Aorta (tissue), 5 donors: ENCODE data around the gene GPR78. TPM values are rescaled to one million over a fixed set of nuclear protein-coding genes. Genes with fewer than 3 reads are reported as not detected.
"Not testable (repeated sequence)": the region's sequence is repeated elsewhere in the genome, so short reads cannot be mapped to it uniquely, and the experiment has no call there.

Source experiments
- ATAC-seq: fragments of 200-7000 bp; cut with Tn5 transposase; one replicate; pipeline ENCODE4 v1.9.1; 2022; ENCODE audit warnings: moderate library complexity; ENCODE audit not compliant: low FRiP score
- DNase-seq, 2 donors: peaks; one replicate each; pipeline ENCODE4 v3.0.0-alpha.2; 2020
- H3K27ac ChIP-seq, 2 donors: one replicate each; pipeline ENCODE4 v1.5.1; 2013; ENCODE audit warnings: low read length in 2 of 2, mild to moderate bottlenecking in 2 of 2, moderate library complexity in 2 of 2, control low read depth in 1 of 2, inconsistent platforms in 1 of 2, low read depth in 1 of 2
- H3K27me3 ChIP-seq, 2 donors: one replicate each; pipeline ENCODE4 v1.6.1; 2013; ENCODE audit warnings: control low read depth in 1 of 2, low read length in 1 of 2, mild to moderate bottlenecking in 1 of 2, moderate library complexity in 1 of 2; ENCODE audit not compliant: insufficient read depth in 2 of 2, control insufficient read depth in 1 of 2
- H3K36me3 ChIP-seq, 2 donors: one replicate each; pipeline ENCODE4 v1.6.1; 2013; ENCODE audit warnings: control low read depth in 1 of 2, low read length in 1 of 2, mild to moderate bottlenecking in 1 of 2; ENCODE audit not compliant: insufficient read depth in 2 of 2, control insufficient read depth in 1 of 2
- H3K4me1 ChIP-seq, 2 donors: one replicate each; pipeline ENCODE4 v1.6.1; 2013; ENCODE audit warnings: low read length in 2 of 2, control low read depth in 1 of 2, mild to moderate bottlenecking in 1 of 2, moderate library complexity in 1 of 2; ENCODE audit not compliant: insufficient read depth in 2 of 2, control insufficient read depth in 1 of 2
- H3K4me3 ChIP-seq, 2 donors: one replicate each; pipeline ENCODE4 v1.5.1; 2013; ENCODE audit warnings: low read length in 2 of 2, control low read depth in 1 of 2, mild to moderate bottlenecking in 1 of 2
- H3K9me3 ChIP-seq: one replicate; pipeline ENCODE4 v1.6.1; 2013; ENCODE audit warnings: mild to moderate bottlenecking, low read length; ENCODE audit not compliant: control insufficient read depth
- WGBS, 2 donors: extraction: QIAGEN DNeasy Blood & Tissue Kit; methylation state at CpG; one replicate each; pipeline ENCODE4 v1.1.7; 2013; 5-methylcytosine and 5-hydroxymethylcytosine counted together
- intact Hi-C, 2 donors: fragments of 100-400 bp; cut with DNase I; formaldehyde crosslinking; loops; one replicate each; pipeline versions ENCODE4 v1.14.2 to v1.15.0; 2022
- polyA plus RNA-seq, 2 donors: library from polyadenylated mRNA; stranded (reverse); fragments of 200-250 nt; gene quantifications; one replicate each; pipeline ENCODE4 v1.2.3, GENCODE V29; 2013
- total RNA-seq, 2 donors: library from RNA; stranded (reverse); fragmentation: NEBNext Ultra II Directional; extraction: Animal tissue kit (Norgen Biotek cat#: 25700); gene quantifications; one replicate each; pipeline ENCODE4 v1.2.1, GENCODE V29; 2021
- donor health status: healthy with polysubstance abuse.
- donor health status: Bipolar disorder and iron deficiency.
- donor health status: DM: no; HTN: no; CAD: no.
- donor health status: DM: no; HTN: no; CAD: no.
- donor health status: DM: yes; HTN: yes; CAD: no.

Gene GPR78
- total and polyA plus RNA-seq, 4 donors = 0.48 TPM; not detected in 3

DNA sequence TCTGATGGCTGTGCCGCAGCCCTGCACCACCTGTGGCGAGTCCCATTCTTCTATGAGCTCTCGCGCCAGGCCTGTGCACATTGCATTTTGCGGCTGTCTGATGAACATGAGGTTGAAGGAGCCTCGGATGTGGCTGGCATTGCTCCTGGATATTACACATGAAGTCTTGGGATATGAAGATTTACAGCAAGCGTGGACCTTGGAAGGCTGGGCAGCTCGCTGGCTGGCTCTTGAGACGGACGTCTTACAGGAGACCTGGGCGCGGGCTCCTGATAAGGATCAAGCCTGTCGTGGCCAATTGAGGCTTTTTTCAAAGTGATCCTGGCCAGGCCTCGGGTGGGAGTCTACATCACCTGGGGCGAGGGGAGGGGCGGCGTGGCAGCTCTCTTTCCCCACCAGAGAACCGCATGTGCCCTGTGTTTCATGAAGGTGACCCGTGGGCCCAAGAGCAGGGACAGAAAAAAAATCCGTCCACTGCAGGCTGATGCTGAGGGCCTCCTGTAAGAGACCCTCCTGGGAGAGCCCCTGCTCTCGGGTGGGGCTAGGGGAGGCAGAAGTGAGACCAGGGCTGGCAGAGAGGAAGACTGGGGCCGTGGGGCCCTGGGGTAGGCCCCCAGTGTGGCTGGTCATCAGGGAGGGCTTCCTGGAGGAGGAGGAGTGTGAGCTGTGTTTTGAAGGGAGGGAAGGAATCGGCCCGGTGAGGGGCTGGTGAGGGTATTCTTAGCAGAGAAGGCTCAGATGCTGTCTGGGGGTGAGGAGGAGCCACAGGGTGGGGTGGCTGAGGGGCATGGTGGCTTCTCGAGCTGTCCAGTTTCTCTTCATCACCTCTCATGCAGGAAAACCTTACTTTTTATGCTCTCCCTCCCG lies 36.0 kb downstream of the GPR78 start:
- intact Hi-C loops = no loop called here
- Histone ChIP-seq H3K4me1 (no peaks in the 10 kb centered on the region), H3K9me3 (no peaks in the 10 kb centered on the region), H3K36me3 (no peaks in the 10 kb centered on the region), H3K27ac (no peak overlapping the region), H3K27me3 (no peaks in the 10 kb centered on the region), H3K4me3 (no peak overlapping the region)
- no peak for ATAC-seq
- 77 to 80% methylated on average over 26 of the region's 26 CpGs for WGBS, 2 donors
- peak; percentile 32 to 55 for DNase-seq

DNA sequence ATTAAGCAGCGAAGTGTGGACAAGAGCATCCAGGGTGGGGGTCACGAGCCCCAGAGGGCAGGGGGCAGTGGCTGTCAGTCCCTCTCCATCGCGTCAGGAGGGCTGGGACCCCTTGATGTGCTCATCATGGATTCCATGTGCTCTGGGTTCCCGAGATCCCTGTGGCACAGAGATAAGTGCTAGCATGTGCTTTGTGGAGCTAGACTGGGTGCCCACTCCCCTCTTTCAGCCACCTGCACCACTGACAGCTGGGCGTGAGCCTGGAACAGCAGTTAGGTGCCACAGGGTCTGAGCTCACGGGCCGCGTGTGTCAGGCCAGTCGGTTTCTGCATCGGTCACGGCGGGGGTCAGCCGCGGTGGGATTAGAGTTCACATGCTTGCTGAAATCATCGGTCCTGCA lies 36.6 kb downstream of the GPR78 start:
- H3K36me3 ChIP-seq = no peaks in the 10 kb centered on the region
- H3K9me3 ChIP-seq = no peaks in the 10 kb centered on the region

DNA sequence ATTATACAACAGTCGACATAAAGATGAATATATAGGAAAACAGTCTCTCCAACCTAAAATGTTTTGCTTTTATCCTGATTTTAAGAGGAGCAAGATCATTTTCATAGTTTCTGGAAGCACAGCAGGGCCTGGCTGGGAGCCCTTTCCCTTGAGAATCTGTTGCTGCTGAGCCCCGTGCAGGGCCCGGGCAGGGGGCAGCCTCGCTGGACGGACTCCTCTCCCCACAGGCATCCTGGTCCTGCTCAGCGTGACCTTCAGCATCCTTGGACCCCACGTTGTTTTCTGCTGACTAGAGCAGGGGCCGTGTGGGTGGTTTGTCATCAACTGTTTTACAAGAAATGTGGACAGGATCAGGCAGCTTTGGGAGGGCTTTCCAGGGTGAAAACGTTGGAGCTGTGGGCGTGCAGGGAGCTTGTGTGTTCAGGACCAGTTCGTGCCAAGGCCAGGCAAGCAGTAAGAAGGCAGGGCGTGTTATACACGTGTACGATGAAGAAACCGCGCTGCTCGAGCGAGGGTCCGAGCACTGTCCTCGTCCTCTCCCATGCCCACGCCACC lies 37.4 kb downstream of the GPR78 start:
- Histone ChIP-seq H3K4me3 (no peak overlapping the region), H3K9me3 (no peaks in the 10 kb centered on the region), H3K27ac (no peak overlapping the region), H3K36me3 (no peaks in the 10 kb centered on the region), H3K27me3 (no peaks in the 10 kb centered on the region), H3K4me1 (no peaks in the 10 kb centered on the region)
- WGBS, 2 donors = 65 to 67% methylated on average over 21 of the region's 21 CpGs
- DNase-seq (peak; percentile 11 to 49), ATAC-seq (no peak)
- intact Hi-C loops = no loop called here

More for the DNA sequence above, 36.6 kb downstream of the GPR78 start:
- 82% methylated on average over 16 of the region's 16 CpGs for WGBS, 2 donors
- Histone ChIP-seq H3K4me3 (no peak overlapping the region), H3K27ac (no peak overlapping the region), H3K4me1 (no peaks in the 10 kb centered on the region), H3K27me3 (no peaks in the 10 kb centered on the region)
- DNase-seq (peak; percentile 18 to 64), ATAC-seq (no peak)
- intact Hi-C loops = no loop called here

DNA sequence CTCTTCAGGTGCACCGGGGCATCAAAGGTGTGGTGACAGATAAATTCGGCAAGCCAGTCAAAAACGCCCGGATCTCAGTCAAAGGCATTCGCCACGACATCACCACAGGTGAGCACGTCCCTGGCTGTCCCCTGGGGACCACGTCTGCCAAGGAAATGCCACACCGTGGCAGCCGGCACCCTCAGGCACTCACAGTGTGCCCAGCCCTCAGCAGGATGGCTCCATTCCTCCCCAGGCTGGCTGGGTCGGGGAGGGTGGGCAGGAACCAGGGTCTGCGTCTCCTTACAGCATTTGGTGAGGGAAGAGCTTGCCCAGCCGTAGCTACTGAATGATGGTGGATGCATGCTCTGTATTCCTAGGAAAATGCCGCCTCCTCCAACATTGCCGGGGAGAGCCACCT lies 38.2 kb downstream of the GPR78 start:
- no peaks in the 10 kb centered on the region for H3K27me3 ChIP-seq
- H3K4me3 ChIP-seq = no peak overlapping the region
- no peak for ATAC-seq
- H3K36me3 ChIP-seq = no peaks in the 10 kb centered on the region
- no peaks in the 10 kb centered on the region for H3K4me1 ChIP-seq
- no peak overlapping the region for H3K27ac ChIP-seq
- H3K9me3 ChIP-seq = no peaks in the 10 kb centered on the region
- WGBS, 2 donors = 83 to 90% methylated on average over 15 of the region's 15 CpGs
- DNase-seq = peak in 1 of 2 donors; percentile 63
- intact Hi-C loops = no loop called here

DNA sequence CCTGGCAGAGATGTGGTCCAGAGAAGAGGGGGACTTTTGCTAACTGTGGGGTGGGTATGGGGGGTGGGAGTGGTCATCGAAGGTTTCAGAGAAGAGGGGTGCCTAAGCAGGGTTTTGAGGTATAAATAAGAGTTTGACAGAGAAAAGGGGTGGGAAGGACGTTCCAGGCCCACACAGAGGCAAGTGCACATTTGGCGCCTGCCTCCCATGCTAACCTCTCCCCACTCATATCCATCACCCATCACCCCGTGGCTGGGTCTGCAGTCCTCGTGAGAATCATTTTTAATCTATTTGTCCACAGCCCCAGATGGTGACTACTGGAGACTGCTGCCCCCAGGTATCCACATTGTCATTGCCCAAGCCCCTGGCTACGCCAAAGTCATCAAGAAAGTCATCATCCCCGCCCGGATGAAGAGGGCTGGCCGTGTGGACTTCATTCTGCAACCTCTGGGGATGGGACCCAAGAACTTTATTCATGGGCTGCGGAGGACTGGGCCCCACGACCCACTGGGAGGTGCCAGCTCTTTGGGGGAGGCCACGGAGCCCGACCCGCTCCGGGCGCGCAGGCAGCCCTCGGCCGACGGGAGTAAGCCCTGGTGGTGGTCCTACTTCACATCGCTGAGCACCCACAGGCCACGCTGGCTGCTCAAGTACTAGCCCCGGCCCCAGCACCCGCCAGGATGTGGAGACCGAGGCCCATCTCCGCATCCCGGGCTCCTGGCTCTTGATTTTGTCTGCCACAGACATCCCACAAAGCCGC lies 38.9 kb downstream of the GPR78 start:
- no peaks in the 10 kb centered on the region for H3K9me3 ChIP-seq
- no peaks in the 10 kb centered on the region for H3K27me3 ChIP-seq
- peak in 1 of 2 donors; percentile 60 for DNase-seq
- intact Hi-C loops = no loop called here
- H3K27ac ChIP-seq = no peak overlapping the region
- no peak for ATAC-seq
- H3K4me1 ChIP-seq = no peaks in the 10 kb centered on the region
- 90 to 91% methylated on average over 28 of the region's 28 CpGs for WGBS, 2 donors
- no peak overlapping the region for H3K4me3 ChIP-seq
- no peaks in the 10 kb centered on the region for H3K36me3 ChIP-seq

DNA sequence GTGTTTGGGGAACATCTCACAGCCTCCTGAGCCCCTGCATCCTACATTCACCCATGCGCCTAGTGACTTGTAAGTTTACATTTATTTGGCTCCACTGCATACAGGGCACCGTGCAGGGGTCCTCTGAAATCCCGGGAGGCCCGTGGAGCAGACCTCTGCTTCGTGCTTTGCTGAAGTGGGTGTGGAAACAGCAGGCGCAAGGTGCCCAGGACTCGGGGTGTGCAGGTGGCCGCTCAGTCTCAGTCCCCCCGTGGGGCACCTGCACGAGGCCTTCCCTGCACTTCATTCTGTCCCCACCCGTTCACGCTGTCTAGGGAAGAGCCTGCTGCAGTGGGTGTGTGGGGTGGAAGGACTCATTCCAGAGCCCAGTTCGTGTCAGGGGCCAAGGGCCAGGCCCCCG lies 40.9 kb downstream of the GPR78 start:
- H3K4me3 ChIP-seq, H3K36me3 ChIP-seq, ATAC-seq, intact Hi-C loops, H3K9me3 ChIP-seq, H3K27me3 ChIP-seq, H3K27ac ChIP-seq, H3K4me1 ChIP-seq: not testable (repeated sequence)
- DNase-seq = peak in 1 of 2 donors; percentile 69
- WGBS, 2 donors = 70 to 90% methylated on average over 7 of the region's 14 CpGs

DNA sequence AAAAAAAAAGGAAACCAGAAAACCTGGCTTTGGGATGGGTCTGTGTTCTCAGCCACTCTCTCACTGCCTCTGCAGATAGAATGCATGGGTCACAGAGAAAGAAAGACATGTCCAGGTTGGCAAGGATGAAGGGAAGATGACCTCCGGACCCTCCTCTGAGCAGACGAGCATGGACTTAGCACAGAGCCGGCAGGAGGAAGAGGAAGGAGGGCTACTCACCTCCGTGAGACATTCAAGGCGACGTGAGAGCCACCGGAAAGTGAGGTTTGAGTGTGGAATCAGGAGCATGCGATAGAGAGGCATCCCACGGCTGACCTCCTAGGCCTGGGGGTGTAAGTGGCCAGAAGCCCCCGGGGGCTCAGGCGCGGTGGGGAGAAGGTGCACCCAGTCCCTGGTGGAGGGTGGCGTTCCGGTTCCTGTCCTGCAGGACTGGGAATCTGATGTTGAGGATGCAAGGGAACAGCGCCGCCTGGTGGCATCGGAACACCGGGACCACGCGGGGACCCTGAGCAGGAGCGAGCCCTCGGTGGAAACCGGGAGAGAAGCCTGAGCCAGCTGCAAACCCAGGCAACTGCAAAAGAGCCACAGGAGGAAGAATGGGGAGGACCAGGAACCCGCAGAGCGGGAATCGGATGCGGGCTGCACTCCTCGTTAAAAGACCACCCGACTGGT lies 44.5 kb downstream of the GPR78 start:
- ATAC-seq, intact Hi-C loops, H3K27ac ChIP-seq, H3K27me3 ChIP-seq, DNase-seq, H3K4me1 ChIP-seq, H3K4me3 ChIP-seq, H3K9me3 ChIP-seq, H3K36me3 ChIP-seq: not testable (repeated sequence)
- no CpG with 5 or more reads among the region's 29 CpGs for WGBS, 2 donors

DNA sequence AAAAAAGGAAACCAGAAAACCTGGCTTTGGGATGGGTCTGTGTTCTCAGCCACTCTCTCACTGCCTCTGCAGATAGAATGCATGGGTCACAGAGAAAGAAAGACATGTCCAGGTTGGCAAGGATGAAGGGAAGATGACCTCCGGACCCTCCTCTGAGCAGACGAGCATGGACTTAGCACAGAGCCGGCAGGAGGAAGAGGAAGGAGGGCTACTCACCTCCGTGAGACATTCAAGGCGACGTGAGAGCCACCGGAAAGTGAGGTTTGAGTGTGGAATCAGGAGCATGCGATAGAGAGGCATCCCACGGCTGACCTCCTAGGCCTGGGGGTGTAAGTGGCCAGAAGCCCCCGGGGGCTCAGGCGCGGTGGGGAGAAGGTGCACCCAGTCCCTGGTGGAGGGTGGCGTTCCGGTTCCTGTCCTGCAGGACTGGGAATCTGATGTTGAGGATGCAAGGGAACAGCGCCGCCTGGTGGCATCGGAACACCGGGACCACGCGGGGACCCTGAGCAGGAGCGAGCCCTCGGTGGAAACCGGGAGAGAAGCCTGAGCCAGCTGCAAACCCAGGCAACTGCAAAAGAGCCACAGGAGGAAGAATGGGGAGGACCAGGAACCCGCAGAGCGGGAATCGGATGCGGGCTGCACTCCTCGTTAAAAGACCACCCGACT lies 50.2 kb downstream of the GPR78 start:
- peak; percentile 52 for ATAC-seq

More for the DNA sequence above, 50.2 kb downstream of the GPR78 start:
- no CpG with 5 or more reads among the region's 29 CpGs for WGBS, 2 donors
- intact Hi-C loops, DNase-seq, H3K36me3 ChIP-seq, H3K27ac ChIP-seq, H3K4me1 ChIP-seq, H3K27me3 ChIP-seq, H3K9me3 ChIP-seq, H3K4me3 ChIP-seq: not testable (repeated sequence)
